Cardiac atrium fibroblast (primary cell): ENCODE results near the gene RP9. TPM values are rescaled to one million over a fixed set of nuclear protein-coding genes. Genes with fewer than 3 reads are reported as not detected.

Experiments
- total RNA-seq: library from RNA; depleted of rRNA; stranded (reverse); fragments of >200 nt; gene quantifications from 2 replicates; pipeline ENCODE4 v1.2.3, GENCODE V29; 2015

RP9 gene, protein sequence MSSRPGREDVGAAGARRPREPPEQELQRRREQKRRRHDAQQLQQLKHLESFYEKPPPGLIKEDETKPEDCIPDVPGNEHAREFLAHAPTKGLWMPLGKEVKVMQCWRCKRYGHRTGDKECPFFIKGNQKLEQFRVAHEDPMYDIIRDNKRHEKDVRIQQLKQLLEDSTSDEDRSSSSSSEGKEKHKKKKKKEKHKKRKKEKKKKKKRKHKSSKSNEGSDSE
- 6.3 and 7.0 TPM in 2 replicates for total RNA-seq

DNA sequence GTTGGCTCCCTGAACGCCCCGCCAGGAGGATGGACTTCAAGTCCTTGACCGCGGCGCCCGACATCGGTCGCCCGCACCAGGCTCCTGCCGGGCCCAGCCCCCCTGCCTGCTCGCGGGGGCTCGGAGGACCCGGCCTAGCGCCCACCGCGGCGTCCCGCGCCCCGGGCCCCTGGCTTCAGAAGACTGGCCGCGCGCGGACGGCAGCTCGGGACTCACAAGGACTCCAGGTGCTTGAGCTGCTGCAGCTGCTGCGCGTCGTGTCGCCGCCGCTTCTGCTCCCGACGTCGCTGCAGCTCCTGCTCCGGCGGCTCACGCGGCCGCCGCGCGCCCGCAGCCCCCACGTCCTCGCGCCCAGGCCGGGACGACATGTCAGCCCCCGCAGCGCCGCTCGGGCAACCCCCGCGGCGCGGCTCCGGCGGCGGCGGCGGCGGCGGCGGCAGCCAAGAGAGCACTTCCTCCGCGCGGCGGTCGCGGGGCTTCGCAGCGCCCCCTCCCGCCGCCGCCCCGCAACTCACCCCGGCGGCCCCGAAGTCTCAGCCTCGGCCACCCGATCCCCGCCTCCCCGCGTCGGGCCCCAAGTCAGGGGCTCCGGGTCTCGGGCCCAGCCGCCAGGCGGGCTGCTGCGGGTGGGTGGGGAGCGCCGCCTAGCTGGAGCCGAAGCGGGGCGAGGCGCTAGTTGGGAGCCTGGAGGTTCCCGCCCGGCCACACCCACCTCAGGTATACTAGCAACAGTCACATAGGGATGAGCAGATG is at the start of gene RP9:
Gene RP9 (minus strand): TSS at position 400 of the 753 bp plus-strand sequence. CDS start 32 bp downstream, at position 368.

DNA sequence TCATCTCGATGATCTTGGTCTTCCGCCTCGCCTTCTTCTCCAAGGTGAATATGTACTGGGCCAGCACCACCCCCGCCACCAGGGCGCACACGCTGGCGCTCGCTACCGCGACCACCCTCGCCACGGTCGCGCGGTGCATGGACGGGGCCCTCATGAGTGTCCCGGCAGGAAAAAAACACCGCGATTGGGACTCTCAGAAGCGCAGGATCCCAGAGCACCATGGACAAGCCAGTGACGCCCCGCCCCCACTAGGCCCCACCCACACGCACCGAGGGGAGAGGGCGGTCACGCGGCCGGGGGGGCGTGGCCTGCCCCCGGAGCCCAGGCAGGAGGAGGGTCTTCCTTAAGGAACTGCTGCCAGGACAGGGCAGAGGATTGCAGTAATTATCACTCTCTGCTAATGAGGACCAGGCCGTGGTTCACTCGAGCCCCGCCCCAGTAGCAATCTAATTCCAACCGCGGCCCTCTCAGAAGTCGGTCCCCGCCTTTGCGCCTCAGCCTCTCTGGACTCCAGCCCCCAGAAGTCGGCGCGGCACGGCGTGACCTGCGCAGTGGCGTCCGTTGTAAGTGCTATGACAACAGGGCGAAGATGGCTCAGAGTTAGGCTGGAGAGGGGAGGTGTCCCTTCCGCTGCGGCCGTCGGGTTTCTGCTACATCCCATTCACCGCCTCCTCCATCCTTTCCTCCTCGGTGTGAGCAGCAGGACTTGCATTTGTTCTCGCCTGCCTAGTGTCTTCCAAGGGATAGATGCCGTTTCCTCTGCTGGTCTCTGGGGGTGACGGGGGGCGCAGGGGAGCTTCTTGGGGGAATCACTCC is 20.0 kb upstream of the RP9 start, which contains the start of gene BBS9:
Gene BBS9 (plus strand): TSS at position 575 of the 816 bp plus-strand sequence. CDS start 16,689 bp downstream, outside the sequence.

DNA sequence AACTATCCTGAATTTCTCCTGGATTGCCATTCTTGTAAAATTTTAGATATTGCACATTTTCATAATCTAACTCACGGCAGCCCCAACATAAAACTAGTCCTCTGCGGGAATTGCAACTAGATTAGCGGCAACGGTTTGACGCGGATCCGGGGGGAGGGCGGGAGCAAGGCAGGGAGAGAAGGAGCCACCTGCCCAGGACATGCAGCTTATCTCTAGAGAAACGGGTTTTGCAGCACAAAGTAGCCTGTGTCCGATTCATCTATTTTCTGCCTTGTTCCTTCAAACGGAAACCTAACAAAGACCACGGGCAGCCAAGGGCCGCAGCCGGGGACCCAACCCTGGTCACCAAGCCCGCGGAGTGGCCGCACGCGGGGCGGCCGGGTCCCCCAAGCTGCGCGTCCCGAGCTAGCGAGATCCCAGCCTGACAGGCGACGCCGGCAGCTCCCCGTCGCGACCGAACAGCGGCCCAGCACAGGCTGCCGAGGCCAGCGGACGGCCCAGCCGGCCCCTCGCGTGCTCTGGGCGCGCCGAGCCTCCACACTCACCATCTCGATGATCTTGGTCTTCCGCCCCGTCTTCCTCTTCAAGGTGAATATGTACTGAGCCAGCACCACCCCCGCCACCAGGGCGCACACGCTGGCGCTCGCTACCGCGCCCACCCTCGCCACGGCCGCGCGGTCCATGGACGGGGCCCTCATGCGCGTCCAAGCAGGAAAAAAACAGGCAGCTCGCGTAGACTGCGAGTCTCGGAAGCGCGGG is 47.0 kb downstream of the RP9 start, which contains the start of gene NT5C3A:
Gene NT5C3A (minus strand): TSS at position 754 of the 759 bp plus-strand sequence. CDS start 71 bp downstream, at position 683.

Other genes with a start within 250 kb of the RP9 start
- 27.8 and 28.4 TPM in 2 replicates for gene KBTBD2, start 217.6 kb downstream of the RP9 start, total RNA-seq
- 308 and 329 TPM in 2 replicates for gene FKBP9, start 152.0 kb downstream of the RP9 start, total RNA-seq
- gene NT5C3A, start 46.6 kb downstream of the RP9 start, total RNA-seq = 10.1 and 13.6 TPM in 2 replicates
- 7.8 and 11.2 TPM in 2 replicates for gene BBS9, start 20.2 kb upstream of the RP9 start, total RNA-seq